Epidermal melanocyte (primary cell): ENCODE results near the gene LIPN.

Experiments used
- DNase-seq: peaks from one replicate; pipeline ENCODE4 v3.0.0; 2011; ENCODE audit warnings: low spot score; ENCODE audit not compliant: insufficient read length

Gene LIPN

GRCh38 chr10:88827671-88828070 is 67.9 kb downstream of the LIPN start:
- no peak for DNase-seq

- no peak for DNase-seq
Observed at GRCh38 chr10:88828310-88828709, 68.5 kb downstream of the LIPN start.
